Stimulated activated CD8-positive, alpha-beta memory T cell treated with anti-CD3 and anti-CD28 coated beads, Interleukin-4, amount 100 ng/mL, for 1 hour (primary cell): ENCODE measurements around the gene BRSK1.

Source experiments
- DNase-seq, 2 donors: peaks; one replicate each; pipeline ENCODE4 v3.0.0-alpha.2; 2020; ENCODE audit warnings: low read depth in 2 of 2, low spot score in 1 of 2

Gene BRSK1

GRCh38 chr19:55283548-55284377, at the start of gene BRSK1:
BRSK1 (plus strand) TSS chr19:55283997; CDS start chr19:55284443, 446 bp downstream.
- no peak for DNase-seq

GRCh38 chr19:55238030-55238429, 45.8 kb upstream of the BRSK1 start:
- DNase-seq = no peak

- DNase-seq = no peak
Observed at GRCh38 chr19:55239004-55239403, 44.8 kb upstream of the BRSK1 start.

- DNase-seq = no peak
Observed at GRCh38 chr19:55240713-55241020, 43.1 kb upstream of the BRSK1 start.

GRCh38 chr19:55241143-55241934, 42.5 kb upstream of the BRSK1 start:
- DNase-seq = no peak

GRCh38 chr19:55241935-55242464, 41.8 kb upstream of the BRSK1 start:
- DNase-seq = no peak

GRCh38 chr19:55242517-55242916, 41.3 kb upstream of the BRSK1 start:
- DNase-seq = no peak

- DNase-seq = no peak
Observed at GRCh38 chr19:55244004-55244680, 39.7 kb upstream of the BRSK1 start.

- no peak for DNase-seq
Observed at GRCh38 chr19:55245236-55245904, 38.4 kb upstream of the BRSK1 start.

- DNase-seq = no peak
Observed at GRCh38 chr19:55246462-55247451, 37.0 kb upstream of the BRSK1 start.

GRCh38 chr19:55247621-55248099, 36.1 kb upstream of the BRSK1 start:
- DNase-seq = no peak

GRCh38 chr19:55248166-55248675, 35.6 kb upstream of the BRSK1 start:
- DNase-seq = no peak

GRCh38 chr19:55248704-55249103, 35.1 kb upstream of the BRSK1 start:
- no peak for DNase-seq

- DNase-seq = no peak
Observed at GRCh38 chr19:55249841-55250240, 34.0 kb upstream of the BRSK1 start.

- no peak for DNase-seq
Observed at GRCh38 chr19:55250262-55251036, 33.3 kb upstream of the BRSK1 start.

- no peak for DNase-seq
Observed at GRCh38 chr19:55251341-55252081, 32.3 kb upstream of the BRSK1 start.

GRCh38 chr19:55252760-55253663, 30.8 kb upstream of the BRSK1 start:
- DNase-seq = no peak
